Upper lobe of right lung (tissue), 1 donor: ENCODE results near the gene NRG2. TPM values are rescaled to one million over a fixed set of nuclear protein-coding genes. Genes with fewer than 3 reads are reported as not detected.

Experiments used
- ATAC-seq: fragments of 200-7000 bp; cut with Tn5 transposase; one replicate; pipeline ENCODE4 v1.9.1; 2020; ENCODE audit warnings: mild to moderate bottlenecking, moderate library complexity
- DNase-seq: peaks from one replicate; pipeline ENCODE4 v3.0.0-alpha.2; 2020
- H3K27ac ChIP-seq: fragments of 200-600 bp; one replicate; pipeline ENCODE4 v1.8.0; 2022
- H3K27me3 ChIP-seq: fragments of 200-600 bp; one replicate; pipeline ENCODE4 v1.8.0; 2022; ENCODE audit warnings: mild to moderate bottlenecking
- H3K36me3 ChIP-seq: fragments of 200-600 bp; one replicate; pipeline ENCODE4 v1.8.0; 2022
- H3K4me1 ChIP-seq: fragments of 200-600 bp; one replicate; pipeline ENCODE4 v1.8.0; 2022
- H3K4me3 ChIP-seq: fragments of 200-600 bp; one replicate; pipeline ENCODE4 v1.8.0; 2022; ENCODE audit warnings: mild to moderate bottlenecking
- H3K9me3 ChIP-seq: fragments of 200-600 bp; one replicate; pipeline ENCODE4 v1.8.0; 2022
- CTCF ChIP-seq: fragments of 200-600 bp; IDR thresholded peaks from one replicate; pipeline ENCODE4 v1.8.0; 2022; ENCODE audit warnings: antibody characterized with exemption
- intact Hi-C: fragments of 100-400 bp; cut with DNase I; formaldehyde crosslinking; loops from one replicate; pipeline ENCODE4 v1.11.0; 2022
- total RNA-seq: library from RNA; stranded (reverse); fragmentation: NEBNext Ultra II Directional; extraction: Animal tissue kit (Norgen Biotek cat#: 25700); gene quantifications from one replicate; pipeline ENCODE4 v1.2.1, GENCODE V29; 2021
- donor health status: DM: no; HTN: yes; CAD: no; lungs with severe emphysema.

NRG2 gene
- total RNA-seq, 1 donor from 2014 or later = 1.4 TPM

GRCh38 chr5:140037012-140037411 lies 6.1 kb downstream of the NRG2 start:
- H3K36me3 ChIP-seq = no peaks in the 10 kb centered on the region
- DNase-seq (no peak), ATAC-seq (no peak)
- peaks cover 14% of the 10 kb centered on the region for H3K4me1 ChIP-seq
- no peaks in the 10 kb centered on the region for H3K27me3 ChIP-seq
- H3K27ac ChIP-seq = no peak overlapping the region
- intact Hi-C loops = no loop called here
- no peaks in the 10 kb centered on the region for H3K9me3 ChIP-seq
- H3K4me3 ChIP-seq = no peak overlapping the region
- no peak for TF ChIP-seq CTCF

GRCh38 chr5:140035881-140036280 lies 7.2 kb downstream of the NRG2 start:
- H3K4me1 ChIP-seq = peaks cover 12% of the 10 kb centered on the region
- H3K27me3 ChIP-seq = no peaks in the 10 kb centered on the region
- intact Hi-C loops = no loop called here
- no peaks in the 10 kb centered on the region for H3K36me3 ChIP-seq
- no peak for TF ChIP-seq CTCF
- H3K27ac ChIP-seq = no peak overlapping the region
- H3K9me3 ChIP-seq = no peaks in the 10 kb centered on the region
- ATAC-seq (peak; percentile 21), DNase-seq (no peak)
- H3K4me3 ChIP-seq = no peak overlapping the region

- DNase-seq = no peak
- TF ChIP-seq CTCF = no peak
- no peak overlapping the region for H3K27ac ChIP-seq
- H3K4me1 ChIP-seq = no peaks in the 10 kb centered on the region
- H3K9me3 ChIP-seq = no peaks in the 10 kb centered on the region
- H3K27me3 ChIP-seq = no peaks in the 10 kb centered on the region
- H3K36me3 ChIP-seq = no peaks in the 10 kb centered on the region
- intact Hi-C loops = no loop called here
- H3K4me3 ChIP-seq = no peak overlapping the region
- ATAC-seq = no peak
Measured at GRCh38 chr5:140033037-140033760, 9.9 kb downstream of the NRG2 start.

GRCh38 chr5:140032296-140032695 lies 10.8 kb downstream of the NRG2 start:
- no peak overlapping the region for H3K27ac ChIP-seq
- no peak for TF ChIP-seq CTCF
- no peaks in the 10 kb centered on the region for H3K9me3 ChIP-seq
- H3K4me3 ChIP-seq = no peak overlapping the region
- peaks cover 5% of the 10 kb centered on the region for H3K27me3 ChIP-seq
- DNase-seq (no peak), ATAC-seq (no peak)
- no peaks in the 10 kb centered on the region for H3K4me1 ChIP-seq
- intact Hi-C loops = no loop called here
- H3K36me3 ChIP-seq = no peaks in the 10 kb centered on the region

DNA sequence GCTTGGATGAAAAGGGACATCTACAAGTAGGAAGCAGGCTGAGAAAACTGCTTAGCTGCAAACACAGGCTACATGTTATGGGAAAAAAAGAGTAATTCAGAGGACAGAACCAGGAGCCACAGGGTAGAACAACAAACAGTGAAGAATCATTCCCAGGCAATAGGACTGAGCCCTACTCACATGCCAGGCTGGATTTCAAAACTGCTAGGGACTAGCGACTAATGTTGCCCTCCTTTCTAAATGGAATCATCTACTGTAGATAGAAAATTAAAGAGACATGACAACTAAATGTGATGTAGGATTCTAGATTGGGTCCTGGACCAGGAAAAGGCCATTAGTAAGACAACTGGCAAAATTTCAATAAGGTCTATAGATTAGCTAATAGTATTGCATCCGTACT lies 15.3 kb downstream of the NRG2 start:
- ATAC-seq = no peak
- DNase-seq = no peak
- no peak overlapping the region for H3K27ac ChIP-seq
- no peak overlapping the region for H3K4me3 ChIP-seq
- H3K9me3 ChIP-seq = no peaks in the 10 kb centered on the region
- no peaks in the 10 kb centered on the region for H3K4me1 ChIP-seq
- intact Hi-C loops = no loop called here
- no peak for TF ChIP-seq CTCF
- peaks cover 5% of the 10 kb centered on the region for H3K27me3 ChIP-seq
- no peaks in the 10 kb centered on the region for H3K36me3 ChIP-seq

- Histone ChIP-seq H3K27ac (no peak overlapping the region), H3K27me3 (peaks cover 5% of the 10 kb centered on the region), H3K9me3 (no peaks in the 10 kb centered on the region), H3K4me1 (no peaks in the 10 kb centered on the region), H3K36me3 (no peaks in the 10 kb centered on the region), H3K4me3 (no peak overlapping the region)
- DNase-seq (no peak), ATAC-seq (no peak)
- intact Hi-C loops = no loop called here
- no peak for TF ChIP-seq CTCF
Measured at GRCh38 chr5:140025736-140026135, 17.4 kb downstream of the NRG2 start.
